ENCODE results near the gene LITAFD.
"Not testable (repeated sequence)": the region's sequence is repeated elsewhere in the genome, so short reads cannot be mapped to it uniquely, and the experiment has no call there.

Gene LITAFD

DNA sequence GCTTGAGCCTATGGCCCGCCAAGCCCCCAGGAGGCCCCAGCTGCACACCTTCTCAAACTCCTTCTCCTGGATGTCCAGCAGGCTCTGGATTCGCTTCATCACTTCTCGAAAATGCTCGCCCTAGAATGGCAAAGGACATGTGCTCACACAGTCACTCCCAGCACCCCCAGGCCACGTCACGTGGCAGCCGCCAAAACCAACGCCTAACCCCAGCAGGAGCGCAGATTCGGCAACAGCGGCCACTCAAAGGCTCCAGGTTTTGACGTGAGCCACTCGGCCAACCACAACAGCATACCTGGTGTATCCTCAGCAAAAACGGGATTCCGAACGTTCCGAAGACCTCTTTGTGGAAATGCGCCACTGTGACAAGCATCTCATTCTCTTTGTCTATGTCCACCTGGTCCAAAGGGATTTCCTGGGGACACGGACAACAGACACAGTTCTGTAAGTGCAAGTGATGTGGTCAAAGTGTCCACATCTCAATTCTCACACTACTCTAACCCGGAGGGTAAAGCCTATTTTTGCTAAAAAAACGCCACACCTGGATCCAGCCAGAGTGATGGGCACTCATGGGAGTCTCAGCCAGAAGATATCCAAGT, 12.7 kb downstream of the LITAFD start:
- no peak for DNase-seq (ENCODE audit: low read depth in 3 of 3)

- no peak for DNase-seq (ENCODE audit: low read depth in 3 of 3)
These were observed 16.6 kb downstream of the LITAFD start for GRCh38 chr16:8898660-8899318.

- no peak for DNase-seq (ENCODE audit: low read depth in 3 of 3)
These were observed 17.7 kb downstream of the LITAFD start for GRCh38 chr16:8899709-8900317.

DNA sequence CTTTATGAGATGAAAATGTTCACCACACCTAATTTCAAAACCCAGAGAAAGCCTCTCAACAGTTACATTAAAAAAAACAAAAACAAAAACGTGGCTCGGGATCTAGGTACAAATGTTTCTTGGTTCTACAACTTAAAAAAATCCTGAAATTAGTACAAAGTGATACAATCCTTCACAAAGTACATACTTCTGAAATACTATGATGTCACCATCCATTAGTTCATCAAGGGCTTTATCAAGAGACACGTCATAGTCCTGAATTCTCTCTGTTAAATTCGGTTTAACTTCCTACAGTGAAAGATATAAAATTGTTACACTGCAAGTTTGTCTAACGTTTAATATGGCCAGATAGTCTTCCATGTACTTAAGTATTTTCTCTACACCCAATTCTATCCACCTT, 18.2 kb downstream of the LITAFD start:
- no peak for DNase-seq (ENCODE audit: low read depth in 3 of 3)

GRCh38 chr16:8901320-8901861, 19.2 kb downstream of the LITAFD start:
- DNase-seq (ENCODE audit: low read depth in 3 of 3), result no peak

DNA sequence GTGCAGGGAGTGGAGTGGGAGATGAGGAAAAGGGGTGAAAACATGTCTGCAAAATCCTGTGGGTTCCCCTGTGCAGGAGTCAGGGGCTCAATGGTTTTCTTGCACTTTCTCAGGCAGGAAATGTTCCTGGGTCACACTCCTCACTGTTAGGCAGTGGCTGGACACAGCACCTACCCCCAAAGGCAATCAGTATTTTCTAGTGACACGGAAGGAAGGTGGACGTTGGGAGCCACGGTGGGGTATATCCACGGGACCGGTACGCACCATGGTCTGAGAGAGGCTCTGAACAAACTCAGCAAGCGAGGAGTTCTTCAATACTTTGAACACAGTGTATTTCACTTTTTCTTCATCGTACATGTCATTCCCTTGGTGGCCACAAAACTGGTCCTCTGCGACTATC, 20.9 kb downstream of the LITAFD start:
- no peak for DNase-seq (ENCODE audit: low read depth in 3 of 3)

DNA sequence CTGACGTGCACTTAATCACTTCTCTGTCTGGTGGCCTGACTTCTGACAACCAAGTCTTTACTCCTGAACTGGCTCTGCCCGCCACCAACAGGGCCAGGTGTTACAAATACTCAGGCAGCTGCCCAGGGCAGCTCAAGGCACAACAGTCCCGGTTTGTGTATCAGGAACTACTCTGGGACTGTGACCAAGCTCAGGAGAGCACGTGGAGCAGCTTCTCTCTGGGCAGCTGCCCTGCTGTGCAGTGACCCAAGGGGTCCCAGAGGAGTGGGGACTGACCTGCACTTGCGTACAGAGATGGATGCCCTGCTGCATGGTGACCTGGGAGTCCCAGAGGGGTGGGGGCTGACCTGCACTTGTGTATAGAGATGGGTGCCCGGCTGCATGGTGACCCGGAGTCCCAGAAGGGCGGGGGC, 21.9 kb downstream of the LITAFD start:
- DNase-seq (ENCODE audit: low read depth in 3 of 3), result no peak

DNA sequence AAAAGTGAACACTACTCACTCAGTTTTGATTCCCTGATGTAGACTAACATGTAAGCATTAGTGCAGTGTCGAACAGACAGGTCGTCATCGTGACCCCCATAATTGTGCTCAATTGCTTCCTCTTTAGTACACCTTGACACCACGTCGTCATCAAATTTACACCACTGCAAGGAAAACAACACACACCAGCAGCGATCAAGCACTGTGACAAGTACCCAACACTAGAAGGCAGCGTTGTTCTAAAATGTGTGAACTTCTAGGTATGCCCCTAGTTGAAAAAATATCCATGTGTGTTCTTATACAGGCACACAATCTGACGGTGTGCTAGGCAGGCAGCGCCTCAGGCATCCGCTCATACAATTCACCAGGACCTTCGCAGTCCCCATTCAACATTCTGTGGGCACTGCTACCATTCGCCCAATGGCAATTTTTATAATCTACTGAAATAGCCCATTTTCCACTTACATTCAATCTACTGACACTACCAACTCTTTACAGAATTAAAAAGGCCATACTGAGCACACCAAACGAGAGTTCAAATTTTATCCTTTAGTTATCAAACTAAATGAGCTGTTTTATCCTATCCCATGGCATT, 23.1 kb downstream of the LITAFD start:
- DNase-seq (ENCODE audit: low read depth in 3 of 3), result no peak

- DNase-seq (ENCODE audit: low read depth in 3 of 3), result no peak
These were observed 23.8 kb downstream of the LITAFD start for GRCh38 chr16:8905795-8906591.

DNA sequence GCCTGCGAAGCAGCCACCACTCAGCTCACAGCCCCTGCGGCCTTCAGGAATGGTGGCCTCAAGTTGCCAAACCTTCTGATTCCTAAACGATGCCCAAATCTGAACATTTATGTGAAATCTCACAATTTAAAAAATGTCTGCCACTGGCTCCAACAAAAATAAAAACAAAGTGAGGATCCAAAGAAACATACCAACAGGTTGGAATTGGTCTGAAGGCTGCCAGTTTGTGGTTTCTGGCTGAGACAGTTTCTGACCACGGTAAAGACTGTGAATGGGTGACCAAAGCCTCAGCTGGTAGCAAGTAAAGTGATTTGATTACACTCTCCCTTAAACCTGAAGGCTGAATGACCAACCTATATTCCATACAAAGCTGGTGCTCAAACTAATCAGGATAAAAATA, 24.9 kb downstream of the LITAFD start:
- DNase-seq (ENCODE audit: low read depth in 3 of 3), result no peak

DNA sequence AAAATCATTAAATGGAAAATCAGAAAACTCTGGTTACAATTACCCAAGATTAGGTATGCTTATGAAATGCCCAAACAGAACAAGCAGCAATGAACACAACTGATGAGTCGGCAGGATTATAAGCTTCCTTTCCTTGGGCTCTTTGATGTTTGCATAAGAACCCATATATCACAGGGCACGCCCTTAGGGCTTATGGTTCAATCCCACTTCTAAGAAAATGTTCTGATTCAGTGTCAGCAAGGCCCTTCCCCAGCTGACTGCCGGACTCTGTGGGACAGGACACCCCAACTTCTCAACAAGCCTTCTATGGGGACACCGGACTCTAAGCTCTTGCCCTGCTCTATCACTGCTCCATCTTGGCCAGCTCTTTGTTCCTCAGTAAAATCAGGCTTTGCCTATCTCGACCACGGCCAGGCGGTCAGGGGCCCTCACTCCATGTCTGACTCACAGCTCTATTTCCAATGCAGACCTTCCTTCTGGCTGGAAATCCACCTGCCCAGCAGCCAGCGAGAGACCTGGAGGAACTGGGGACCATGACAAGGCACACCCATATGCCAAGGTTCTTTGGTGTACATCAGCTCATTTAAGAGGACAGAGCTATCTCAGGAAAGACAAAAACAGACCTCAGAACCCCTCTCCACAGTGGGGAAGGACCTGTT, 26.8 kb downstream of the LITAFD start:
- DNase-seq (ENCODE audit: low read depth in 3 of 3), result no peak

- DNase-seq (ENCODE audit: low read depth in 3 of 3), result no peak
These were observed 28.7 kb downstream of the LITAFD start for GRCh38 chr16:8910811-8911210.

DNA sequence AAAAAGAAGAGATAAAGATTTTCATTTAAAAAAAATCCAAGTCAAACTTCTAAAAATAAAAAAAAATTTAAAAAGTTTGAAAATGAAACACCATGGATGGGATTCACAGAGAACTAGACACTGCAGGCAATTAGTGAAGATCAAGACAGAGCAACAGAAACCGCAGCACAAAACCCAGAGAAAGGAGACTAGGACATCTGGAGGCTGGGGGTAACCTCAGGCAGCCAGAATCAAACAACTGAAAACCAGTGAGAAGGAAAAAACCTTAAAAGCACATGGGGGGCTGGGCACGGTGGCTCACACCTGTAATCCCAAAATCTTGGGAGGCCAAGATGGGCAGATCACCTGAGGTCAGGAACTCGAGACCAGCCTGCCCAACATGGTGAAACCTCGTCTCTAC, 30.6 kb downstream of the LITAFD start:
- DNase-seq (ENCODE audit: low read depth in 3 of 3), result no peak

- DNase-seq (ENCODE audit: low read depth in 3 of 3), result no peak
These were observed 31.9 kb downstream of the LITAFD start for GRCh38 chr16:8914098-8914497.

DNA sequence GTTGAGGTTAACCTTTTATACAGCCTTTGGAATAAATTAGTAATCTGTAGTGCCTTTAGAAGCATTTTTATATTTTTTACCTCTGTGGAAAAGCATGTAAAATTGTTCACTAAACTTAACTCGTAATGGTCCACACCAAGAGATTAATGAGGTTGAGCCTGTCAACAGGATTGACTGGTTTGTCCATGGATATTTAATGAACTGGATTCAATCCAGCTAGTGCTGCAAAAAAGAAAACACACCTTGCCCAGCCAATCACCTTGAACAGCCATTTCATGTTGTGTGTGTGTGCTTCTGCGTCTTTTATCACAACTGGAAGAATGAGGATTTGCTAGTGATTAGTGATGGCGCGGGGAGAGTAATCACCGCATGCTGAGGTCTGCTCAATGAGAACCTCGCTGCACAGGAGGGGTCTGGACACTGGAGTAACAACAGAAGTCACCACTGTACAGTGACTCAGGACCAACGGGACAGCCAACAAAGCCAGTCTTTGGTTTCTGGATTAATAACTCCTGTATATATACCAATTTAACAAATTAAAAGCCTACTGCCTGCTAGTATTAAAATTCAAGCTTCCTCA, 33.7 kb downstream of the LITAFD start:
- no peak for DNase-seq (ENCODE audit: low read depth in 3 of 3)

DNA sequence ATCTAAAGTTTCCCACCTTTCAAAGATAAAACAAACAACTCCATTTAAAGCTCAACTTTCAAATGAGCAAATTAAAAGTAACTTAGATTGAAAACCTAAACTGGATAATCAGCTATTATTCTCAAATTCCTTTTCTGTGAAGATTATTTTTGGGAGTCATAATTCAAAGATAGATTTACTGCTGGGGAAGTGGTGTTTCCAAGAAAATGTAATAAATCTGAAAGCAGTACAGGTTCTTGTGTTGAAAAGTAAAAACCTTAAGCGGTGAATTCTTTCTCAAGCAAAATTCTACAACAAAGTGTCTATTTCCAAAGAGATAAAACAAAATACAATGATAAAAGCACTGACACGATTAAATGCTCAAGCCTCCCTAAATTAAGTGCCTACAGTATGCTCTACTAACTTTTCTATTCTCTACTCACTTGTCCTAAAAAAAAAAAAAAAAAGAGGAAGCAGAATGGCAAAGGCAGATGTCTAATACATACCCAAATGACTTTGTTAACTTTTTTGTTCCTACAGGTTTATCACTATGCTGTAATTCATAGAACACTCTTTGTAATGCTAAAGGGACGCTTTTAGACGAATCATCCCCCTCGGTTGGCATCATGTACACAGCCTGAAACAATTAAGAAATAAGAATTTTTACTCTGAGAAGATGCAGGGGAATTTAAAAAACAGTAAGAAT, 34.5 kb downstream of the LITAFD start:
- DNase-seq (ENCODE audit: low read depth in 3 of 3), result no peak

DNA sequence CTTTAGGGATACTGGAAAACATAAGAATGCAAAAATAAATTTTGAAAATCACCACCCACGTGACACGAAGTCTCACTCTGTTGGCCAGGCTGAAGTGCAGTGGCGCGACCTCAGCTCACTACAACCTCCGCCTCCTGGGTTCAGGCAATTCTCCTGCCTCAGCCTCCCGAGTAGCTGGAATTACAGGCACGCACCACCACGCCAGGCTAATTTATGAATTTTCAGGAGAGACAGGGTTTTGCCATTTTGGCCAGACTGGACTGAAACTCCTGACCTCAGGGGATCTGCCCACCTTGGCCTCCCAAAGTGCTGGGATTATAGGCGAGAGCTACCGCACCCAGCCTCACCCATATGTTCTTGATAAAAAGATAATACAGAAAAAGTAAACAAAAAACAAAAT, 35.2 kb downstream of the LITAFD start:
- DNase-seq (ENCODE audit: low read depth in 3 of 3), result not testable (repeated sequence)

DNA sequence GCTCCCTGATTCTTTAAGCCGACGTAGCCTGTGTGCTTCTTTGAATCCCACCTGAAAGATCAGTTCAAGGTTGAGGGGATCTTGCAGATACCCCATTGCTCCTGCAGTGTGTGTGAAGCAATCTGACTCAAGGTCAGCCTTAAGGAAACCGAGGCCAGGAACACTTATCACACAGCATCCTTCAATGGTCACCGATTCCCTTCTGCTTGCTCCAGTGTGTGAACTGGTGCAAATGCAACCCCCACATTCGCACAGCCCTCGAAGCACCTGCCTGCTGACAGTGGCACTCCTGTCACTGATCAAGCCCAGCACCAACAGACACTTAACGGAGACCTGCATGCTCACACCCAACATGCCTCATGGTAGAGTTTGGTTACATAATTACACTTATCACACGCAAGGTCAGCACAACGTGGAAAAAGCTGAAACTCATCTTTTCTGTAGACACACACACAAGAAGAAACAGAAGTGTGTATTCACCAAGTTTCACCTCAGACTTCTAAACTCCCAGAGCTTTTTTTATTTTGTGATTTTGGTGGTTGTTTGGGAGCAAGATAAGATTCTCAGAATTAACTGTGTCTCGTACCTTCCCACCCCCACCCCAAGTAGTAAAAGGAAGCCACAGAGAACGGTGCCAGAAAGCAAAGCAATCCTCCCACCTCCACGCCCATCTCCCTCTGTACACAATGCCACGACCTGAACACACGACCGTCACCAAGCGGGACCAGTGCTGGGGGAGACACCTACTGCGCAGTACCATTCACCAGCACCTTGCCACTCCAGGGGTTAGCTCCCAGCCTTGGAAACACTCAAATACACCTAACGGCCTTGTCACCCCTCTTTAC, 37.2 kb downstream of the LITAFD start:
- DNase-seq (ENCODE audit: low read depth in 3 of 3), result no peak

DNA sequence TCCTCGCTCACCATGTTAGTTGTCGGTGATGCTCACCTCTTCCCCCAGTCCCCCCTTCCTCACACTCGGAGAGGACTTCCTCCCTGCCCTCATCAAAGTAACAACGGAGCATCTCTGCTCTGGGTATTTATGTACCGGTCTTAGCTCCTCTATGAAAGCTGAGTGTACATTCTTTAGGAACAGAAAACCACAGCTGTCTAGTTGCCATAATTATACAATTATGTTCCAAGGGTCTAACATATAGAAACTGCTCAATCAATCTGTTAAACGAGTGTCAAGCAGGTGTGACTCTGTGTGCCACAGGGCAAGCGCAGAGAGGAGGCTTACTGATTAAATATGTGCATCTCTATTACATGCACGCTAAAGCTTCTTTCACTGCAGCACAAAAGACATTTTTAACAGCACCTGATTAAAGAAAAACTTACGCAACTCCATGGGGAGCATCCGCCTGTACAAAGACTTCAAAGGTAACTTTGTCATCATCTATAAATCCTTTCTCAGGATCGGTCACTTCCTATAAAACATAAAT, 37.8 kb downstream of the LITAFD start:
- DNase-seq (ENCODE audit: low read depth in 3 of 3), result no peak

Measured in stimulated activated CD4-positive, alpha-beta T cell treated with anti-CD3 and anti-CD28 coated beads, TNF-alpha, amount 100 ng/mL, for 48 hours (primary cell).